Right lobe of liver (tissue), 4 donors: ENCODE measurements around the gene RANBP3L.

Experiments
- POLR2A ChIP-seq: fragments of 450-650 bp; IDR thresholded peaks from one replicate; pipeline ENCODE4 v1.6.1; 2017; ENCODE audit warnings: antibody characterized with exemption, mild to moderate bottlenecking
- TF ChIP-seq, protein P1 (sequence below), 4 donors: fragments of 200-600 bp in 3 of 4; fragments of 450-650 bp in 1 of 4; IDR thresholded peaks; one replicate each; pipeline versions ENCODE4 v1.5.1 to v1.8.0; 2016 to 2022; ENCODE audit warnings: antibody characterized with exemption in 4 of 4, mild to moderate bottlenecking in 2 of 4
- donor health status: DM: no; HTN: no; CAD: no.
- donor health status: DM: no; HTN: no; CAD: no.
- donor health status: DM: no; HTN: yes; CAD: no.

DNA sequence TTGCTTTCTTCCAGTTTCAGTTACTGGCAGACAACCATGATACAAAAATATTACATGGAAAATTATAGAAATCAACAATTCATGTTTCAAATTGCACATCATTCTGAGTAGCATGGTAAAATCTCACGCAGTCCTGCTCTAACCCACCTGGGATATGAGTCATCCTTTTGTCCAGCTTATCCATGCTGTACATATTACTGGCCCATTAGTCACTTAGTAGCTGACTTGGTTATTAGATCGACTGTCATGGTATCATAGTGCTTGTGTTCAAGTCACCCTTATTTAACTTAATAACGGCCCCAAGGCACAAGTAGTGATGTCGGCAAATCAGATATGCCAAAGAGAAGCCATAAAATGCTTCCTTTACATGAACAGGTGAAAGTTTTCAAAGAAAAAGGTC lies 101.2 kb downstream of the RANBP3L start:
- TF ChIP-seq, protein P1, sequence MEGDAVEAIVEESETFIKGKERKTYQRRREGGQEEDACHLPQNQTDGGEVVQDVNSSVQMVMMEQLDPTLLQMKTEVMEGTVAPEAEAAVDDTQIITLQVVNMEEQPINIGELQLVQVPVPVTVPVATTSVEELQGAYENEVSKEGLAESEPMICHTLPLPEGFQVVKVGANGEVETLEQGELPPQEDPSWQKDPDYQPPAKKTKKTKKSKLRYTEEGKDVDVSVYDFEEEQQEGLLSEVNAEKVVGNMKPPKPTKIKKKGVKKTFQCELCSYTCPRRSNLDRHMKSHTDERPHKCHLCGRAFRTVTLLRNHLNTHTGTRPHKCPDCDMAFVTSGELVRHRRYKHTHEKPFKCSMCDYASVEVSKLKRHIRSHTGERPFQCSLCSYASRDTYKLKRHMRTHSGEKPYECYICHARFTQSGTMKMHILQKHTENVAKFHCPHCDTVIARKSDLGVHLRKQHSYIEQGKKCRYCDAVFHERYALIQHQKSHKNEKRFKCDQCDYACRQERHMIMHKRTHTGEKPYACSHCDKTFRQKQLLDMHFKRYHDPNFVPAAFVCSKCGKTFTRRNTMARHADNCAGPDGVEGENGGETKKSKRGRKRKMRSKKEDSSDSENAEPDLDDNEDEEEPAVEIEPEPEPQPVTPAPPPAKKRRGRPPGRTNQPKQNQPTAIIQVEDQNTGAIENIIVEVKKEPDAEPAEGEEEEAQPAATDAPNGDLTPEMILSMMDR (IDR thresholded peaks at IDR 0.05), result no peak
- no peak for TF ChIP-seq POLR2A
